ENCODE measurements around the gene SEMA5B. TPM values are rescaled to one million over a fixed set of nuclear protein-coding genes. Genes with fewer than 3 reads are reported as not detected.

Gene SEMA5B
- total RNA-seq, 1 donor from 2014 or later = 12.8 TPM

DNA sequence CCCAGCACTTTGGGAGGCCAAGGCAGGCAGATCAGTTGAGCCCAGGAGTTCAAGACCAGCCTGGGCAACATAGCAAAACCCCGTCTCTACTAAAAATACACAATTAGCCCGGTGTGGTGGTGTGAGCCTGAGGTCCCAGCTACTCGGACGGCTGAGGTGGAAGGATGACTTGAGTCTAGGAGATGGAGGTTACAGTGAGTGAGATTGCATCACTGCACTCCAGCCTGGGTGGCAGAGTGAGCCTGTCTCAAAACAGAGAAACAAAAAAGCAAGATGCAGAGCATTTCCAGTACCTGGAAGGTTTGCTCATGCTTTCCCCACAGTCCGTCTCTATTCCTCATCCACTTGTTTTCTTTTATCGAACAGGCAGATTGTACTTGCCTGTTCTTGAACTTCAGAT is 35.5 kb upstream of the SEMA5B start:
- Mint-ChIP-seq H3K27ac (no peak overlapping the region), H3K27me3 (peaks cover 21% of the 10 kb centered on the region), H3K4me1 (ENCODE audit: unreplicated experiment) (peaks cover 8% of the 10 kb centered on the region), H3K4me3 (no peak overlapping the region), H3K36me3 (no peaks in the 10 kb centered on the region), H3K9me3 (no peaks in the 10 kb centered on the region)
- no peak for DNase-seq (ENCODE audit: extremely low spot score, unreplicated experiment)
- TF ChIP-seq, protein P1, sequence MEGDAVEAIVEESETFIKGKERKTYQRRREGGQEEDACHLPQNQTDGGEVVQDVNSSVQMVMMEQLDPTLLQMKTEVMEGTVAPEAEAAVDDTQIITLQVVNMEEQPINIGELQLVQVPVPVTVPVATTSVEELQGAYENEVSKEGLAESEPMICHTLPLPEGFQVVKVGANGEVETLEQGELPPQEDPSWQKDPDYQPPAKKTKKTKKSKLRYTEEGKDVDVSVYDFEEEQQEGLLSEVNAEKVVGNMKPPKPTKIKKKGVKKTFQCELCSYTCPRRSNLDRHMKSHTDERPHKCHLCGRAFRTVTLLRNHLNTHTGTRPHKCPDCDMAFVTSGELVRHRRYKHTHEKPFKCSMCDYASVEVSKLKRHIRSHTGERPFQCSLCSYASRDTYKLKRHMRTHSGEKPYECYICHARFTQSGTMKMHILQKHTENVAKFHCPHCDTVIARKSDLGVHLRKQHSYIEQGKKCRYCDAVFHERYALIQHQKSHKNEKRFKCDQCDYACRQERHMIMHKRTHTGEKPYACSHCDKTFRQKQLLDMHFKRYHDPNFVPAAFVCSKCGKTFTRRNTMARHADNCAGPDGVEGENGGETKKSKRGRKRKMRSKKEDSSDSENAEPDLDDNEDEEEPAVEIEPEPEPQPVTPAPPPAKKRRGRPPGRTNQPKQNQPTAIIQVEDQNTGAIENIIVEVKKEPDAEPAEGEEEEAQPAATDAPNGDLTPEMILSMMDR (conservative IDR thresholded peaks at IDR 0.05) = no peak

DNA sequence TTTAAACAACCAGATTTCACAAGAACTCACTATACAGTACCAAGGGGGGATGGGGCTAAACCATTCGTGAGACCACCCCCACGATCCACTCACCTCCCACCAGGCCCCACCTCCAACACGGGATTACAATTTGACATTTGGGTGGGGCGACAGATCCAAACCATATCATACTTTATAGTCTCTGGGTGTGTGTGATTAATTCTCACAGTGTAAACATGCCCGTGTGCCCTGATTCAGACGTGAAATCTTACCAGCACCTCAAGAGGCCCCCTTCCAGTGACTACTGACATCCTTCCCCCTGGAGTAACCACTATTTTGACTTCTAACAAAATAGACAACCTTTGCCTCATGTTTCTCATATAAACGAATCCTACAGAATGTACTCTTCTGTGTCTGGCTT is 34.3 kb upstream of the SEMA5B start:
- no peak overlapping the region for H3K27ac Mint-ChIP-seq
- H3K9me3 Mint-ChIP-seq = no peaks in the 10 kb centered on the region
- no peaks in the 10 kb centered on the region for H3K36me3 Mint-ChIP-seq
- H3K27me3 Mint-ChIP-seq = peaks cover 21% of the 10 kb centered on the region
- H3K4me3 Mint-ChIP-seq = no peak overlapping the region
- H3K4me1 Mint-ChIP-seq (ENCODE audit: unreplicated experiment) = peaks cover 7% of the 10 kb centered on the region
- no peak for DNase-seq (ENCODE audit: extremely low spot score, unreplicated experiment)
- TF ChIP-seq, protein P1 (conservative IDR thresholded peaks at IDR 0.05) = no peak

DNA sequence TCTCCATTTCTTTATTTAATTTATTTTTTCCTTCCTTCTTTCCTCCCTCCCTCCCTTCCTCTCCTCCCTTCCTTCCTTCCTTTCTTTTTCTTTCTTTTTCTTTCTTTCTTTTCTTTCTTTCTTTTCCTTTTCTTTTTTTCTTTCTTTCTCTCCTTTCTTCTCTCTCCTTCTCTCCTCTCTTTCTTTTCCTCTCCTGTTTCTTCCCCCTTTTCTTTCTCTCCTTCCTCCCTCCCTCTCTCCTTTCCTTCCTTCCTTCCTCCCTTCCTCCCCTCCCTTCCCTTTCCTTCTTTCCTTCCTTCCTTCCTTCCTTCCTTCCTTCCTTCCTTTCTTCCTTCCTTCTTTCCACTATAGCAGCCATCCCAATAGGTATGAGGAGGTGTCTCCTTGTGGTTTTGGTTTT is 32.5 kb upstream of the SEMA5B start:
- Mint-ChIP-seq H3K4me3 (no peak overlapping the region), H3K27ac (no peak overlapping the region), H3K4me1 (ENCODE audit: unreplicated experiment) (no peaks in the 10 kb centered on the region), H3K36me3 (no peaks in the 10 kb centered on the region), H3K27me3 (peaks cover 21% of the 10 kb centered on the region), H3K9me3 (no peaks in the 10 kb centered on the region)
- no peak for DNase-seq (ENCODE audit: extremely low spot score, unreplicated experiment)
- TF ChIP-seq, protein P1 (conservative IDR thresholded peaks at IDR 0.05) = no peak

DNA sequence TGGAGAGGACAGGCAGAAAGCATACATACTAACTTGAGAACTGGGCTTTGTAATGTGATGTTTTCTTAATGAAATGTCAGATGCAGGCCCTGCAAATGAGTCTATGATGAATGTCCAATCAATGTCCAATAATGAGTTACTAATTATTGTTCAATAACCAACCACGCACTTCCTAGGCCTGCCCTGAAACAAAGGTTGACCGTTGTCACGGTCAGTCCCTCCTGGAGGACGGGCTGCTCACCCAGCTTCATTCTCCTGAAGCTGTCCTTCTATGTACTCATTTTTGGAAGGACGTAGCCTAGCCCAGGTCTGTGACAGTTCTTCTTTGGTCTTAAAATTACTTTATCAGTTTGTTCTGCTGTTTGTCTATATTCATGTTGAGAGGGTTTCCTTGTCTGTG is 30.9 kb upstream of the SEMA5B start:
- Mint-ChIP-seq H3K27ac (no peak overlapping the region), H3K4me1 (ENCODE audit: unreplicated experiment) (no peaks in the 10 kb centered on the region), H3K36me3 (no peaks in the 10 kb centered on the region), H3K9me3 (no peaks in the 10 kb centered on the region), H3K27me3 (peaks cover 10% of the 10 kb centered on the region), H3K4me3 (no peak overlapping the region)
- no peak for DNase-seq (ENCODE audit: extremely low spot score, unreplicated experiment)
- TF ChIP-seq, protein P1 (conservative IDR thresholded peaks at IDR 0.05) = no peak

DNA sequence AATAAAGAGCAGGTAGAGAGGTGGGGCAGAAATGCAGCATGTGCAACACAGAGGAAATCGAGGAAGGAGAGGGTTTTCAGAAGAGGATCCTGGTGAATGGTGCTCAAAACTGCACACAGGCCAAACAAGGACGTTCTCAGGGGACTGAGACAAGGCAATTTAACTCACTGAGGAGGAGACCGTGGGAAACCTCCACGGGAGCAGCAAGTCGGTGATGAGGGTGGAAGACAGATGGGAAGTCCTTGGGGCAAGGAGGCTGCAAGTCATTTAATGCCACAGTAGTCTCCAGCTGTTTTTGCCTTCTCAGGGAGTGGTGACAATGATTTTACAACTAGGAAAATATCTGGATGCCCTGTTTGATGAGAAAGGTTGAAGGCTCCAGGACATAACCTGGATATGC is 27.8 kb upstream of the SEMA5B start:
- H3K4me3 Mint-ChIP-seq = no peak overlapping the region
- H3K27me3 Mint-ChIP-seq = no peaks in the 10 kb centered on the region
- DNase-seq (ENCODE audit: extremely low spot score, unreplicated experiment) = no peak
- H3K36me3 Mint-ChIP-seq = no peaks in the 10 kb centered on the region
- no peak overlapping the region for H3K27ac Mint-ChIP-seq
- TF ChIP-seq, protein P1 (conservative IDR thresholded peaks at IDR 0.05) = no peak
- no peaks in the 10 kb centered on the region for H3K4me1 Mint-ChIP-seq (ENCODE audit: unreplicated experiment)
- H3K9me3 Mint-ChIP-seq = no peaks in the 10 kb centered on the region

DNA sequence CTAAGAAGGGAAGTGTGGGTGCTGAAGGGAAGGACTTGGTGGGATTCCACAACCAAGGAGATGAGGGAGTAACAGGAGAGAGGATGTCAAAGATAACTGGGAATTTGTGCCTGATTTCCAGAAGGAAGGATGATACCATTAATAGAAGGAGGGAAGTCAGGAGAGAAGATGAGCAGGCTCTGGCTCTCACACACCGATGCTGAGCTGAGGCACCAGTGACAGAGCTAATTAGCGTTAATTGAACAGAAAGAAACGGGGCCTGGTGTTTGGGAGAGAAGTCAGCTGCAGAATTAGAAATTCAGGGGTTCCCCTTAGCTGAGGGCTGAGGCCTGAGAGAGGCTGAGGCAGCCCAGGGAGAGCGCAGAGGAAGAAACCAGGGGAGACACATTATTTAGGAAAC is 27.4 kb upstream of the SEMA5B start:
- no peaks in the 10 kb centered on the region for H3K9me3 Mint-ChIP-seq
- no peaks in the 10 kb centered on the region for H3K36me3 Mint-ChIP-seq
- no peaks in the 10 kb centered on the region for H3K4me1 Mint-ChIP-seq (ENCODE audit: unreplicated experiment)
- H3K27ac Mint-ChIP-seq = no peak overlapping the region
- TF ChIP-seq, protein P1 (conservative IDR thresholded peaks at IDR 0.05) = no peak
- no peaks in the 10 kb centered on the region for H3K27me3 Mint-ChIP-seq
- DNase-seq (ENCODE audit: extremely low spot score, unreplicated experiment) = no peak
- no peak overlapping the region for H3K4me3 Mint-ChIP-seq

All from type B pancreatic cell (in vitro differentiated cells).